ENCODE results near the gene ZNF646.

Gene ZNF646

DNA sequence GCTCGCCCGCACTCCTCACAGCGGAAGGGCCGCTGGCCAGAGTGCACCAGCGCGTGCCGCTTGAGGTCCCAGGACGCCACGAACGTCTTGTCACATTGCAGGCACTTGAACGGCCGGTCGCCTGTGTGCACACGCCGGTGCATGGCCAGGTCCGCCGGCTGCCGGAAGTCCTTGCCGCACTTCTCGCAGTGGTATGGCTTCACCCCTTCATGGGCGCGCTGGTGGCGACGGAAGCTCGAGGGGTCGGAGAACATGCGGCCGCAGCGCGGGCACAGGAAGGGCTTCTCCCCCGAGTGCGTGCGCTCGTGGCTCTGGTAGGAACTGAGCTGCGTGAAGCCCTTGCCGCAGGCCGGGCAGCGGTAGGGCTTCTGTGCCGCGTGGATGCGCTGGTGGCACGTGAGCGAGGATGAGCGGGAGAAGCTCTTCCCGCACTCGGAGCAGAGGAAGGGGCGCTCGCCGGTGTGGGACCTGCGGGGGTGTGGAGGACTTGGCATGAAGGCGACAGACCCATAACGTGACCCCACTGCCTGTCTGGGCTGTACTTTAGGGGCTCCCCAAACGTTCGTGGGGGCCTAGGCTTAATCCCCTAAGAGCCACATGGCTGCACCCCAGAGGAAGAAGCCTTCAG lies 12.3 kb upstream of the ZNF646 start:
- H3K4me1 ChIP-seq (ENCODE audit: control insufficient read depth, low read length): no peaks in the 10 kb centered on the region

GRCh38 chr16:31063495-31063842 lies 10.8 kb upstream of the ZNF646 start:
- Histone ChIP-seq H3K4me3 (ENCODE audit: low read length) (no peak overlapping the region), H3K27ac (ENCODE audit: low read depth, low read length) (no peak overlapping the region), H3K4me2 (ENCODE audit: low read length) (no peak overlapping the region), H3K36me3 (ENCODE audit: control insufficient read depth, low read length) (peaks cover 30% of the 10 kb centered on the region), H3K27me3 (ENCODE audit: control insufficient read depth, low read length) (no peaks in the 10 kb centered on the region), H3K79me2 (ENCODE audit: control insufficient read depth, low read length) (peaks cover 34% of the 10 kb centered on the region), H3K9me2 (replicated peaks; ENCODE audit: control insufficient read depth, low read length) (no peaks in the 10 kb centered on the region), H4K20me1 (ENCODE audit: control insufficient read depth, insufficient read depth, low read depth, low read length) (no peaks in the 10 kb centered on the region), H3F3A (ENCODE audit: control insufficient read depth, insufficient read depth) (no peaks in the 10 kb centered on the region), H3K9me3 (ENCODE audit: control insufficient read depth, insufficient read depth, low read length) (no peaks in the 10 kb centered on the region), H3K4me1 (ENCODE audit: control insufficient read depth, low read length) (no peaks in the 10 kb centered on the region)
- TF ChIP-seq EZH2phosphoT487 (IDR thresholded peaks at IDR 0.05; ENCODE audit: borderline replicate concordance, low read length): no peak
- TF ChIP-seq CTCF (IDR thresholded peaks at IDR 0.05; ENCODE audit: low read depth, low read length, poor library complexity, severe bottlenecking): no peak

More for the DNA sequence above, 12.3 kb upstream of the ZNF646 start:
- Histone ChIP-seq H3K9me2 (replicated peaks; ENCODE audit: control insufficient read depth, low read length) (no peaks in the 10 kb centered on the region), H3K27ac (ENCODE audit: low read depth, low read length) (no peak overlapping the region), H3K79me2 (ENCODE audit: control insufficient read depth, low read length) (peaks cover 22% of the 10 kb centered on the region), H3K9me3 (ENCODE audit: control insufficient read depth, insufficient read depth, low read length) (no peaks in the 10 kb centered on the region), H3F3A (ENCODE audit: control insufficient read depth, insufficient read depth) (no peaks in the 10 kb centered on the region), H3K36me3 (ENCODE audit: control insufficient read depth, low read length) (peaks cover 30% of the 10 kb centered on the region), H3K27me3 (ENCODE audit: control insufficient read depth, low read length) (no peaks in the 10 kb centered on the region), H3K4me3 (ENCODE audit: low read length) (no peak overlapping the region), H4K20me1 (ENCODE audit: control insufficient read depth, insufficient read depth, low read depth, low read length) (no peaks in the 10 kb centered on the region), H3K4me2 (ENCODE audit: low read length) (no peak overlapping the region)
- no peak for TF ChIP-seq EZH2phosphoT487 (IDR thresholded peaks at IDR 0.05; ENCODE audit: borderline replicate concordance, low read length)
- TF ChIP-seq CTCF (IDR thresholded peaks at IDR 0.05; ENCODE audit: low read depth, low read length, poor library complexity, severe bottlenecking): no peak

- no peaks in the 10 kb centered on the region for H3K9me3 ChIP-seq (ENCODE audit: control insufficient read depth, insufficient read depth, low read length)
- TF ChIP-seq CTCF (IDR thresholded peaks at IDR 0.05; ENCODE audit: low read depth, low read length, poor library complexity, severe bottlenecking): no peak
- no peak for TF ChIP-seq EZH2phosphoT487 (IDR thresholded peaks at IDR 0.05; ENCODE audit: borderline replicate concordance, low read length)
- H3K4me1 ChIP-seq (ENCODE audit: control insufficient read depth, low read length): no peaks in the 10 kb centered on the region
- H3K36me3 ChIP-seq (ENCODE audit: control insufficient read depth, low read length): peaks cover 30% of the 10 kb centered on the region
- H3K79me2 ChIP-seq (ENCODE audit: control insufficient read depth, low read length): peaks cover 39% of the 10 kb centered on the region
- H3K27ac ChIP-seq (ENCODE audit: low read depth, low read length): no peak overlapping the region
- H4K20me1 ChIP-seq (ENCODE audit: control insufficient read depth, insufficient read depth, low read depth, low read length): no peaks in the 10 kb centered on the region
- H3K4me2 ChIP-seq (ENCODE audit: low read length): no peak overlapping the region
- no peaks in the 10 kb centered on the region for H3K27me3 ChIP-seq (ENCODE audit: control insufficient read depth, low read length)
- H3K9me2 ChIP-seq (replicated peaks; ENCODE audit: control insufficient read depth, low read length): no peaks in the 10 kb centered on the region
- H3K4me3 ChIP-seq (ENCODE audit: low read length): no peak overlapping the region
- H3F3A ChIP-seq (ENCODE audit: control insufficient read depth, insufficient read depth): no peaks in the 10 kb centered on the region
Measured at GRCh38 chr16:31063843-31064611, 10.2 kb upstream of the ZNF646 start.
